Measurements from ENCODE around the gene G6PC3.
"Not testable (repeated sequence)": the region's sequence is repeated elsewhere in the genome, so short reads cannot be mapped to it uniquely, and the experiment has no call there.

Gene G6PC3

GRCh38 chr17:44084921-44085320 lies 14.4 kb downstream of the G6PC3 start:
- no peak for DNase-seq

GRCh38 chr17:44085908-44086307 lies 15.4 kb downstream of the G6PC3 start:
- no peak for DNase-seq

- DNase-seq, result peak; percentile 97
Observed at GRCh38 chr17:44086364-44087311, 16.1 kb downstream of the G6PC3 start.

GRCh38 chr17:44087319-44087718 lies 16.8 kb downstream of the G6PC3 start:
- DNase-seq, result no peak

- DNase-seq, result no peak
Observed at GRCh38 chr17:44088254-44088653, 17.7 kb downstream of the G6PC3 start.

- no peak for DNase-seq
Observed at GRCh38 chr17:44091200-44091997, 20.9 kb downstream of the G6PC3 start.

GRCh38 chr17:44092051-44092450 lies 21.5 kb downstream of the G6PC3 start:
- no peak for DNase-seq

- DNase-seq, result no peak
Observed at GRCh38 chr17:44093231-44093900, 22.8 kb downstream of the G6PC3 start.

- DNase-seq, result no peak
Observed at GRCh38 chr17:44094701-44095387, 24.3 kb downstream of the G6PC3 start.

GRCh38 chr17:44095388-44095646 lies 24.8 kb downstream of the G6PC3 start:
- DNase-seq, result no peak

GRCh38 chr17:44095647-44096496 lies 25.3 kb downstream of the G6PC3 start:
- DNase-seq, result peak; percentile 96

- DNase-seq, result peak; percentile 74
Observed at GRCh38 chr17:44097110-44097958, 26.8 kb downstream of the G6PC3 start.

GRCh38 chr17:44101858-44102257 lies 31.3 kb downstream of the G6PC3 start:
- DNase-seq, result not testable (repeated sequence)

- no peak for DNase-seq
Observed at GRCh38 chr17:44102849-44103622, 32.5 kb downstream of the G6PC3 start.

GRCh38 chr17:44105483-44105882 lies 34.9 kb downstream of the G6PC3 start:
- DNase-seq, result no peak

- DNase-seq, result no peak
Observed at GRCh38 chr17:44105941-44106340, 35.4 kb downstream of the G6PC3 start.

- no peak for DNase-seq
Observed at GRCh38 chr17:44106801-44107200, 36.3 kb downstream of the G6PC3 start.

- peak; percentile 93 for DNase-seq
Observed at GRCh38 chr17:44108440-44109311, 38.1 kb downstream of the G6PC3 start.

- no peak for DNase-seq
Observed at GRCh38 chr17:44109312-44109630, 38.7 kb downstream of the G6PC3 start.

Measured in fibroblast of skin of right quadriceps (primary cell).